Measurements from ENCODE around the gene OLIG2.

Gene OLIG2

DNA sequence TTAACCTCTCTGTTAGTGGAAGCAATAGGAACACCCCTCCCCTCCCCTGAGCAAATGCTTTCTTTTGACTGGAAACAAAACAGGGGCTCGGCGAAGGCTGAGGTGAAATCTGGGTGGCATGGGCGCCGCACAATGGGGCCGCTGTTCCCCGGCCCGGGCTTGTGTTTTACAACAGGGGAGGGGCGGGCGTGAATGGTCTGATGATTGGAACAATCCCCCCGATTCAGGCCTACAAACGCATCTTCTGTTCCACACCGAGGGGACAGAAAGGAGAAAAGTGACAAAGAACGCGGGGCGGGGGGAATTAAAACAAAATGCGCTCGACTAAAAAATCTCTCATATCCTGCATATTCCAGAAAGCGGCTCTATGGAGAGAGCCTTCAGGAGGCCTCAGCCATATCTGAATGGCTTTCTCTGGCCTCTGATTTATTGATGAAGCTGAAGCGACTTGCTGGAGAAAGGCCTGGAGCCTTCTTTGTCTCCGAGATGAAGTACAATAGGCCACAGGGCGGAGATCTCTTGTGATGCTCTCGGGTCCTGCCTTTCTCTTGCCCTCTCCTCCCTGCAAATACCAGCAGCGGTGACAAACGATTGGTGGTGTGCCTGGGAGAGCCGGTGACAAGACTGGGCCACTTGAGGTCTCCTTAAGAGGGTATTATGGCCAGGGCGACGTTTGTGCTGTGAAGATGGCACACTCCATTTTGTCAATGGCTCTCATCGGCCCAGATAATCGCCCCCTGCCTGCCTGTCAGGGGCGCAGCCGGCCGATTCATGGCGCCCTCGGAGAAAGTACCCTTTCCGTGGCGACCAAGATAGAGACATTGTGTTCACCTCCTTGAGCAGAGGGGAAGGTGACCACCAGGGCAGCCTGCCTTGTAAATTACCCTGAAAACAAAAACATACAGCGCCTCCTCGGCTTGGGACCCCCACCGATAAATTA is 47.1 kb upstream of the OLIG2 start:
- H2BK5ac ChIP-seq (ENCODE audit: low read depth, low read length, poor library complexity, severe bottlenecking): no peak overlapping the region
- no peak overlapping the region for H2AFZ ChIP-seq (ENCODE audit: low read depth, low read length)
- no peak overlapping the region for H3K14ac ChIP-seq (ENCODE audit: low read length in 2 of 2)
- WGBS: 89% methylated on average over 38 of the region's 39 CpGs
- no peaks in the 10 kb centered on the region for H3K9me3 ChIP-seq (ENCODE audit: control insufficient read depth, low read length)
- H2BK12ac ChIP-seq (ENCODE audit: low read length in 2 of 2): no peak overlapping the region
- H3K4ac ChIP-seq (ENCODE audit: low read depth in 1 of 2, low read length in 2 of 2): no peak overlapping the region
- no peak overlapping the region for H3K4me3 ChIP-seq (ENCODE audit: insufficient read depth in 1 of 2, low read depth in 1 of 2, low read length in 2 of 2)
- no peaks in the 10 kb centered on the region for H3K36me3 ChIP-seq (ENCODE audit: control insufficient read depth in 1 of 2, insufficient read depth in 2 of 2, low read depth in 1 of 2, low read length in 2 of 2)
- no peak overlapping the region for H2BK15ac ChIP-seq (ENCODE audit: low read depth, poor library complexity, severe bottlenecking)
- H2BK120ac ChIP-seq (ENCODE audit: low read depth, low read length): no peak overlapping the region
- no peak overlapping the region for H3K9ac ChIP-seq (ENCODE audit: low read length)
- H4K91ac ChIP-seq (ENCODE audit: low read length): no peak overlapping the region
- no peak overlapping the region for H3K27ac ChIP-seq (ENCODE audit: low read length, poor library complexity, severe bottlenecking)
- no peak overlapping the region for H2AK5ac ChIP-seq (ENCODE audit: low read length, severe bottlenecking)
- H3K4me2 ChIP-seq (ENCODE audit: low read length, poor library complexity, severe bottlenecking): no peak overlapping the region
- no peak overlapping the region for H3K23ac ChIP-seq (ENCODE audit: low read length in 2 of 2)
- DNase-seq: no peak
- peaks cover 1% of the 10 kb centered on the region for H3K4me1 ChIP-seq (ENCODE audit: control insufficient read depth, insufficient read depth, low read depth, low read length)
- no peaks in the 10 kb centered on the region for H3K79me1 ChIP-seq (replicated peaks; ENCODE audit: low read length, poor library complexity, severe bottlenecking)
- peaks cover 5 to 71% of the 10 kb centered on the region in 2 experiments for H3K27me3 ChIP-seq (ENCODE audit: control insufficient read depth in 1 of 2, insufficient read depth in 1 of 2, low read length in 2 of 2)
- no peak overlapping the region for H3K18ac ChIP-seq (ENCODE audit: low read depth in 1 of 2, low read length in 2 of 2)
- H4K8ac ChIP-seq (ENCODE audit: low read length): no peak overlapping the region

GRCh38 chr21:32979598-32980268 is 46.0 kb upstream of the OLIG2 start:
- no peak overlapping the region for H2BK12ac ChIP-seq (ENCODE audit: low read length in 2 of 2)
- DNase-seq: no peak
- no peak overlapping the region for H3K4ac ChIP-seq (ENCODE audit: low read depth in 1 of 2, low read length in 2 of 2)
- no peak overlapping the region for H2BK5ac ChIP-seq (ENCODE audit: low read depth, low read length, poor library complexity, severe bottlenecking)
- H4K91ac ChIP-seq (ENCODE audit: low read length): no peak overlapping the region
- 95% methylated on average over 1 of the region's 2 CpGs for WGBS
- no peaks in the 10 kb centered on the region for H3K36me3 ChIP-seq (ENCODE audit: control insufficient read depth in 1 of 2, insufficient read depth in 2 of 2, low read depth in 1 of 2, low read length in 2 of 2)
- no peak overlapping the region for H2BK120ac ChIP-seq (ENCODE audit: low read depth, low read length)
- no peak overlapping the region for H3K18ac ChIP-seq (ENCODE audit: low read depth in 1 of 2, low read length in 2 of 2)
- H3K23ac ChIP-seq (ENCODE audit: low read length in 2 of 2): no peak overlapping the region
- H2BK15ac ChIP-seq (ENCODE audit: low read depth, poor library complexity, severe bottlenecking): no peak overlapping the region
- no peak overlapping the region for H3K14ac ChIP-seq (ENCODE audit: low read length in 2 of 2)
- H3K4me2 ChIP-seq (ENCODE audit: low read length, poor library complexity, severe bottlenecking): no peak overlapping the region
- H2AK5ac ChIP-seq (ENCODE audit: low read length, severe bottlenecking): no peak overlapping the region
- H3K4me1 ChIP-seq (ENCODE audit: control insufficient read depth, insufficient read depth, low read depth, low read length): peaks cover 1% of the 10 kb centered on the region
- no peak overlapping the region for H2AFZ ChIP-seq (ENCODE audit: low read depth, low read length)
- H3K4me3 ChIP-seq (ENCODE audit: insufficient read depth in 1 of 2, low read depth in 1 of 2, low read length in 2 of 2): no peak overlapping the region
- no peak overlapping the region for H4K8ac ChIP-seq (ENCODE audit: low read length)
- H3K9me3 ChIP-seq (ENCODE audit: control insufficient read depth, low read length): peaks cover 1% of the 10 kb centered on the region
- no peak overlapping the region for H3K27ac ChIP-seq (ENCODE audit: low read length, poor library complexity, severe bottlenecking)
- H3K79me1 ChIP-seq (replicated peaks; ENCODE audit: low read length, poor library complexity, severe bottlenecking): no peaks in the 10 kb centered on the region
- peaks cover 4 to 68% of the 10 kb centered on the region in 2 experiments for H3K27me3 ChIP-seq (ENCODE audit: control insufficient read depth in 1 of 2, insufficient read depth in 1 of 2, low read length in 2 of 2)
- H3K9ac ChIP-seq (ENCODE audit: low read length): no peak overlapping the region

DNA sequence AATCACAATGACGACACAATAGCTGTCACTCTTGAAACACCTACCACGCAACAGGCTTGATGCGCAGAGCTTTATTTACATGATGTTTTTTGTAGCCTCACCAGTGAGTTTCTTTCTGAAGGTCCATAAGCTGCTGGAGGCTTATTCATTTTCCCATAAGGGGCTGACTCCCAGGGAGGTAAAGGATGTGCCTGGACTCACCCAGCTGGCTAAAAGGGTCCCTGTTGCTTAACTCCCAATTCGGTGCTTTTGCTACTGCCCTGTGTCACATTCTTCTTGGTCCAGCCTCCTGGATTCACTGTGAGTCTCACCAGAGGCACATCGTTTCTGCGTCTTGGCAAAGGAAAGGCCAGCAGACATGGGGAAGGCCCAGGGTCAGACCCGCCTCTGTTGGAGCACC is 44.6 kb upstream of the OLIG2 start:
- Histone ChIP-seq H2BK15ac (ENCODE audit: low read depth, poor library complexity, severe bottlenecking) (no peak overlapping the region), H3K14ac (ENCODE audit: low read length in 2 of 2) (no peak overlapping the region), H3K4me1 (ENCODE audit: control insufficient read depth, insufficient read depth, low read depth, low read length) (peaks cover 1% of the 10 kb centered on the region), H3K79me1 (replicated peaks; ENCODE audit: low read length, poor library complexity, severe bottlenecking) (no peaks in the 10 kb centered on the region), H2AK5ac (ENCODE audit: low read length, severe bottlenecking) (no peak overlapping the region), H2BK120ac (ENCODE audit: low read depth, low read length) (no peak overlapping the region), H3K36me3 (ENCODE audit: control insufficient read depth in 1 of 2, insufficient read depth in 2 of 2, low read depth in 1 of 2, low read length in 2 of 2) (no peaks in the 10 kb centered on the region), H4K8ac (ENCODE audit: low read length) (no peak overlapping the region), H3K4me3 (ENCODE audit: insufficient read depth in 1 of 2, low read depth in 1 of 2, low read length in 2 of 2) (no peak overlapping the region), H2BK5ac (ENCODE audit: low read depth, low read length, poor library complexity, severe bottlenecking) (no peak overlapping the region), H3K9ac (ENCODE audit: low read length) (no peak overlapping the region), H3K4ac (ENCODE audit: low read depth in 1 of 2, low read length in 2 of 2) (no peak overlapping the region), H3K9me3 (ENCODE audit: control insufficient read depth, low read length) (peaks cover 5% of the 10 kb centered on the region), H3K18ac (ENCODE audit: low read depth in 1 of 2, low read length in 2 of 2) (no peak overlapping the region), H2BK12ac (ENCODE audit: low read length in 2 of 2) (no peak overlapping the region), H2AFZ (ENCODE audit: low read depth, low read length) (no peak overlapping the region), H4K91ac (ENCODE audit: low read length) (no peak overlapping the region), H3K23ac (ENCODE audit: low read length in 2 of 2) (no peak overlapping the region), H3K27me3 (ENCODE audit: control insufficient read depth in 1 of 2, insufficient read depth in 1 of 2, low read length in 2 of 2) (peaks cover 4 to 74% of the 10 kb centered on the region in 2 experiments), H3K4me2 (ENCODE audit: low read length, poor library complexity, severe bottlenecking) (no peak overlapping the region), H3K27ac (ENCODE audit: low read length, poor library complexity, severe bottlenecking) (no peak overlapping the region)
- no peak for DNase-seq
- WGBS: 84% methylated on average over 7 of the region's 7 CpGs

DNA sequence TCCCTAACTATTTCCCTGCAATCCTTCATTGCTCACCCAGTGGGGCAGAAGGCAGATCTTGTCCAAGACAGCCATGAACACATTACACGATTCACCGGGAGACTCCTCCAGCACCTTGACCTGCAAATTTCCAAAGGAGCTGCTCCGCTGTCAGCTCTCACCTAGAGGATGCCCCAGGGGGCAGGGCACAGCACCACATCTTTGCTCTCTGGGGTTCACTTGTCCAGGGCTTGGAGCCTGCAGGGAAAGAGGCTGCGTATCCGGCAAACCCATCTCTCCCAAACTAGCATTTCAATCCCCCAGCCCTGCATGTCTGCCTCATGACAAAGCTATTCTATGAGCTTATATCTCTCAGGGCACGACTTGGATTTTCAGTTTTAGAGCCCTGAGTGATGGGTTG is 35.1 kb upstream of the OLIG2 start:
- Histone ChIP-seq H3K4ac (ENCODE audit: low read depth in 1 of 2, low read length in 2 of 2) (no peak overlapping the region), H2BK15ac (ENCODE audit: low read depth, poor library complexity, severe bottlenecking) (no peak overlapping the region), H3K9me3 (ENCODE audit: control insufficient read depth, low read length) (peaks cover 7% of the 10 kb centered on the region), H3K79me1 (replicated peaks; ENCODE audit: low read length, poor library complexity, severe bottlenecking) (no peaks in the 10 kb centered on the region), H3K9ac (ENCODE audit: low read length) (no peak overlapping the region), H2AK5ac (ENCODE audit: low read length, severe bottlenecking) (no peak overlapping the region), H4K91ac (ENCODE audit: low read length) (no peak overlapping the region), H2AFZ (ENCODE audit: low read depth, low read length) (no peak overlapping the region), H2BK5ac (ENCODE audit: low read depth, low read length, poor library complexity, severe bottlenecking) (no peak overlapping the region), H4K8ac (ENCODE audit: low read length) (no peak overlapping the region), H3K23ac (ENCODE audit: low read length in 2 of 2) (no peak overlapping the region), H2BK120ac (ENCODE audit: low read depth, low read length) (no peak overlapping the region), H3K18ac (ENCODE audit: low read depth in 1 of 2, low read length in 2 of 2) (no peak overlapping the region), H3K27me3 (ENCODE audit: control insufficient read depth in 1 of 2, insufficient read depth in 1 of 2, low read length in 2 of 2) (peaks cover 13 to 80% of the 10 kb centered on the region in 2 experiments), H3K4me2 (ENCODE audit: low read length, poor library complexity, severe bottlenecking) (no peak overlapping the region), H3K4me1 (ENCODE audit: control insufficient read depth, insufficient read depth, low read depth, low read length) (no peaks in the 10 kb centered on the region), H3K4me3 (ENCODE audit: insufficient read depth in 1 of 2, low read depth in 1 of 2, low read length in 2 of 2) (no peak overlapping the region), H2BK12ac (ENCODE audit: low read length in 2 of 2) (no peak overlapping the region), H3K36me3 (ENCODE audit: control insufficient read depth in 1 of 2, insufficient read depth in 2 of 2, low read depth in 1 of 2, low read length in 2 of 2) (no peaks in the 10 kb centered on the region), H3K27ac (ENCODE audit: low read length, poor library complexity, severe bottlenecking) (no peak overlapping the region), H3K14ac (ENCODE audit: low read length in 2 of 2) (no peak overlapping the region)
- 65% methylated on average over 4 of the region's 6 CpGs for WGBS
- DNase-seq: no peak

Data from mesenchymal stem cell (in vitro differentiated cells and primary cell).